Mesothelial cell of epicardium (in vitro differentiated cells): ENCODE data around the gene TAOK2. TPM values are rescaled to one million over a fixed set of nuclear protein-coding genes. Genes with fewer than 3 reads are reported as not detected.
"Not testable (repeated sequence)": the region's sequence is repeated elsewhere in the genome, so short reads cannot be mapped to it uniquely, and the experiment has no call there.

Experiments used
- DNase-seq, 2 experiments: peaks; one replicate each; pipeline ENCODE4 v3.0.0; 2021; ENCODE audit warnings: low spot score in 2 of 2; ENCODE audit not compliant: unreplicated experiment in 2 of 2
- H3K27ac Mint-ChIP-seq: 2 replicates; pipeline ENCODE4 v1.8.0; 2021; ENCODE audit warnings: mixed read lengths
- H3K27me3 Mint-ChIP-seq: 2 replicates; pipeline ENCODE4 v1.8.0; 2021; ENCODE audit warnings: low read depth, mixed read lengths
- H3K36me3 Mint-ChIP-seq: 2 replicates; pipeline ENCODE4 v1.8.0; 2021; ENCODE audit warnings: mixed read lengths
- H3K4me1 Mint-ChIP-seq: 2 replicates; pipeline ENCODE4 v1.8.0; 2021; ENCODE audit warnings: mixed read lengths
- H3K4me3 Mint-ChIP-seq: 2 replicates; pipeline ENCODE4 v1.8.0; 2021; ENCODE audit warnings: mild to moderate bottlenecking, moderate library complexity, mixed read lengths
- H3K9me3 Mint-ChIP-seq: 2 replicates; pipeline ENCODE4 v1.8.0; 2021; ENCODE audit warnings: mixed read lengths
- total RNA-seq: library from RNA; stranded (reverse); gene quantifications from 3 replicates; pipeline ENCODE4 v1.2.1, GENCODE V29; 2021
- TF ChIP-seq, protein P1 (sequence below): fragments of 200-600 bp; sonication (generic); IDR thresholded peaks from one replicate; pipeline ENCODE4 v1.5.0; 2021; ENCODE audit warnings: antibody characterized with exemption; ENCODE audit not compliant: unreplicated experiment

TAOK2 gene
- total RNA-seq, 1 donor from 2014 or later: 51.3 TPM

DNA sequence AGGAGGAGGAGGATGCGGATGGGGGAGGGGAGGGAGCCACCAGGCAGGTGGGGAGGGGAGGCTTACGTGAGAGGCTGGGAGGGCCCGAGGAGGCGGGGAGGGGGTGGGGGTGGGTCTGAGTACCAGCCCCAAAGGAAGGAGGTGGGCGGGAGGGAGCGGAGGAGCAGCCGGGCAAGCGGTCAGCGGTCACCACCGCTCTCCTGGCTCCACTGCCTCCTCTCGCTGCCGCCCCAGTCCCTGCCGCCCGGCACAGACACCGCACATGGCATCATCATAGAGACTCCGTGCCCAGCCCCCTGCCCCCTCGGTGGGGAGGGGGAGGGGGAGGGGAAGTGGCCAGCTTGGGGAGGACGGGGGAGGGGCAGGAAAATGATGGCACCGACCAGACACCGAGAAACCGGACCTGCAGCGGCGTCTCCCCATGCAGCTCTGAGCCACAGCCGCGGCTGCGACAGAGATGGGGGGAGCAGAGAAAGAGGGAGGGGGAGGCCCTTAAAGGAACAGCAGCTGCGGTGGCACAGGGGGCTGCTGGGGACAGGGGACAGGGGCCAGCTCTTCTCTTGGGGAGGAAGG lies 57.3 kb downstream of the TAOK2 start, which contains the start of gene TLCD3B:
Gene TLCD3B, minus strand, starts transcription at position 431 of the 573 bp plus-strand sequence. CDS start 744 bp downstream, outside the sequence.
- TF ChIP-seq, protein P1, sequence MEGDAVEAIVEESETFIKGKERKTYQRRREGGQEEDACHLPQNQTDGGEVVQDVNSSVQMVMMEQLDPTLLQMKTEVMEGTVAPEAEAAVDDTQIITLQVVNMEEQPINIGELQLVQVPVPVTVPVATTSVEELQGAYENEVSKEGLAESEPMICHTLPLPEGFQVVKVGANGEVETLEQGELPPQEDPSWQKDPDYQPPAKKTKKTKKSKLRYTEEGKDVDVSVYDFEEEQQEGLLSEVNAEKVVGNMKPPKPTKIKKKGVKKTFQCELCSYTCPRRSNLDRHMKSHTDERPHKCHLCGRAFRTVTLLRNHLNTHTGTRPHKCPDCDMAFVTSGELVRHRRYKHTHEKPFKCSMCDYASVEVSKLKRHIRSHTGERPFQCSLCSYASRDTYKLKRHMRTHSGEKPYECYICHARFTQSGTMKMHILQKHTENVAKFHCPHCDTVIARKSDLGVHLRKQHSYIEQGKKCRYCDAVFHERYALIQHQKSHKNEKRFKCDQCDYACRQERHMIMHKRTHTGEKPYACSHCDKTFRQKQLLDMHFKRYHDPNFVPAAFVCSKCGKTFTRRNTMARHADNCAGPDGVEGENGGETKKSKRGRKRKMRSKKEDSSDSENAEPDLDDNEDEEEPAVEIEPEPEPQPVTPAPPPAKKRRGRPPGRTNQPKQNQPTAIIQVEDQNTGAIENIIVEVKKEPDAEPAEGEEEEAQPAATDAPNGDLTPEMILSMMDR: no peak
- Mint-ChIP-seq H3K27ac (no peak within 1 kb of the TSS), H3K36me3 (no peaks in the 10 kb centered on the region), H3K27me3 (peaks cover 93% of the 10 kb centered on the region), H3K4me3 (peak within 1 kb of the TSS; percentile 60), H3K9me3 (no peaks in the 10 kb centered on the region), H3K4me1 (peaks cover 9% of the 10 kb centered on the region)
- DNase-seq: no peak

DNA sequence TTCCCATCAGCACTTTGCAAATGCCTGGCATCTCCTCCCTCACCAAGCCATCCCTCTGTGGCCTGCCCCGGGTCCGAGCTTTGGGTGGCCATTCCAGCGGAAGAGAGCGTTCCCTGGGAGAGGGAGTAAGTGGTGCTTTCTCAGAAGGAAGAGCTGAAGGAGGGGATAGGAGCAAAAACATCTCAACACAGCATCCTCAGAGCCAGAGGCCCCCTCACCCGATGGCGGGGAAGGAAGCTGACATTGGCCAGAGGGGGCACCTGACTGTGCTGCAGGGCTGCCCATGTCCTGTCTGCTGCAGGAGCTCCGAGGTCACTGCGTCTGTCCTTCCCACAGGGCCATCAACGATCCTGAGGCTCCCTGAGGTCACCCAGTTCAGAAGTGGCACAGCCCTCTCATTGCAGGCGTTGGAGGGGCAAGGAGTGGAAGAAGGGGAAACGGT lies 57.8 kb downstream of the TAOK2 start:
- TF ChIP-seq, protein P1: no peak
- H3K4me3 Mint-ChIP-seq: no peak overlapping the region
- no peak for DNase-seq
- no peaks in the 10 kb centered on the region for H3K36me3 Mint-ChIP-seq
- peaks cover 95% of the 10 kb centered on the region for H3K27me3 Mint-ChIP-seq
- H3K27ac Mint-ChIP-seq: no peak overlapping the region
- no peaks in the 10 kb centered on the region for H3K9me3 Mint-ChIP-seq
- peaks cover 9% of the 10 kb centered on the region for H3K4me1 Mint-ChIP-seq

DNA sequence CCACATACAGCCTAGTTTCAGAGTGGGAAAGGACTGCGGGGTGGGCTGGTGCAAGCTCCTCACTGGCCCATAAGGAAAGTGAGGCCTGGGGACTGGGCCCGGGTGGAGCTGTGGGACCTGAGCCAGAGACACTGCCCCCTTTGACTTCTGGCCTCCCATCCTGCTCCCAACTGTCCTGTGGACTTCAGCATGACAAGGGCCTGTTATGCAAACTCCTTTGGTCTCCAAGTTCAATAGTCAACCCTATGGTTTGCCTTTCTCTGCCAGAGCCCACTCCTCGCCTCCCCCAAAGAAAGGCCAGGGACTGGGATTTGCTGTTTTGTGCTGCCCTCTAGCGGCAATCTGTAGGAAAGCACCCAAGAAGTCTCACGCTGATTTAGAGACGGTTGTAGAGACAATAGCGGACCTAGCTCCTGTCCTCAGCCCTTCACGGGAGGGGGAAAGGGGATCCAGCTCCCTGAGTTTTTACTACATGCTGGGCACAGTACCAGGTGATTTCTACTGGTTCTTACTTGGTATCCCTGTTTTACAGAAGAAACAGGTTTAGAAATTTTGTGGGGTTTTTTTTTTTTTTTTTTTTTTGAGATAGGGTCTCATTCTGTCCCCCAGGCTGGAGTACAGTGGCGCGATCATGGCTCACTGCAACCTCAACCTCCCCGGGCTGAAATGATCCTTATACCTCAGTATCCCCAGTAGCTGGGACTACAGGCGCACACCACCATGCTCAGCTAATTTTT lies 58.6 kb downstream of the TAOK2 start:
- H3K4me3 Mint-ChIP-seq: peak overlapping the region; percentile 49
- H3K27me3 Mint-ChIP-seq: peaks cover 90% of the 10 kb centered on the region
- peaks cover 9% of the 10 kb centered on the region for H3K4me1 Mint-ChIP-seq
- TF ChIP-seq, protein P1: peak; percentile 79
- no peaks in the 10 kb centered on the region for H3K9me3 Mint-ChIP-seq
- no peaks in the 10 kb centered on the region for H3K36me3 Mint-ChIP-seq
- DNase-seq: peak in 1 of 2 experiments; percentile 65
- no peak overlapping the region for H3K27ac Mint-ChIP-seq

DNA sequence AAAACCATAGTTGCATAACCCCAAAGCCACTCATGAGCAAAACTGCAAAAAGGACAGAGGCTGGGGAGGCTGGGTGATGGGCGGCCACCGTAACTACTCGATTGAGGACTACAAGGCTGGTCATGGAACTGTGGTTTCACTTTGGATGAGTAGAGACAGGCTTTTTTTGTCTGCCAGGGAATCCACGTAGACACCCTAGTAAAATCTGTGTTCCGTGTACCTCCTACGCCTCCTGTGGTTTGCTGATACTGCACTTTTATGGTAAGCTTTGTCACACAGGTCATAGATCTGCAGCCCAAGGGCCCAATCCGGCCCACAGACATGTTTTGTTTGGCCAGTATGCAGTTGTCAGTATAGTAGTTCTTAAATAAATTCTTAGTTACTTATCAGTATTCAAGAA lies 59.6 kb downstream of the TAOK2 start:
- no peaks in the 10 kb centered on the region for H3K36me3 Mint-ChIP-seq
- H3K4me1 Mint-ChIP-seq: peaks cover 9% of the 10 kb centered on the region
- H3K4me3 Mint-ChIP-seq: no peak overlapping the region
- no peak for DNase-seq
- peaks cover 88% of the 10 kb centered on the region for H3K27me3 Mint-ChIP-seq
- TF ChIP-seq, protein P1: no peak
- H3K27ac Mint-ChIP-seq: no peak overlapping the region
- H3K9me3 Mint-ChIP-seq: no peaks in the 10 kb centered on the region

DNA sequence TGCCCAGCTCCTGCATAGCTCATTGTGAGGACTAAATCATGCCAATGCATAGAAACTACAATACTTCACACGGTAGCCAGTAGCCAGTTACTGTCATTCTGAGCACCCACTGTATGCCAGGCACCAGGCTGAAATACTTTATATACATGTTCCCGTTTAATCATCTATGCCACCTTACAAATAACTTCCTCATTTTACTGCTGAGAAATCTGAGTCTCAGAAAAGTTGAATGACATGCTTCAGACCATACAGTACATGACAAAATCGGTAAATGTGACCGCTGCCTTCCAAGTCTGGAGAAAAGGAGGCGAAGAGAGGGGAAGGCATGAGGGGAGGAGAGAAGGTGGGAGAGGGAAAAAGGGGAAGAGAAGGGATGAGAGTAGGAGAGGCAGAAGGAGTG lies 66.6 kb downstream of the TAOK2 start:
- Mint-ChIP-seq H3K4me3 (no peak overlapping the region), H3K27me3 (peaks cover 32% of the 10 kb centered on the region), H3K36me3 (no peaks in the 10 kb centered on the region), H3K9me3 (no peaks in the 10 kb centered on the region), H3K4me1 (no peaks in the 10 kb centered on the region), H3K27ac (no peak overlapping the region)
- no peak for DNase-seq
- TF ChIP-seq, protein P1: no peak

DNA sequence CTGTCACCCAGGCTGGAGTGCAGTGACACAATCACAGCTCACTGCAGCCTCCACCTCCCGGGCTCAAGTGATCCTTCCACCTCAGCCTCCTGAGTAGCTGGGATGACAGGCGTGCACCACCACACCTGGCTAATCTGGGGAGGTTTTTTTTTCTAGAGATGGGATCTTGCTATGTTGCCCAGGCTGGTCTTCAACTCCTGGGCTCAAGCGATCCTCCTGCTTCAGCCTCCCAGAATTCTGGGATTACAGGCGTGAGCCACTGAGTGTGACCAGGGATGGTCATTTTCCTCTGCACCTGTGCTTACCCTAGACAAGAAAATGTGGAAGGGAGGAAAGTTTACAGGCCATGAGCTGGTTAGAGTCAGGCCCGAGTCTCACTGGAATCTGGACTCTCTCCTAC lies 67.0 kb downstream of the TAOK2 start:
- DNase-seq, H3K4me3 Mint-ChIP-seq, H3K9me3 Mint-ChIP-seq, H3K4me1 Mint-ChIP-seq, H3K27ac Mint-ChIP-seq, H3K36me3 Mint-ChIP-seq: not testable (repeated sequence)
- peaks cover 29% of the 10 kb centered on the region for H3K27me3 Mint-ChIP-seq
